ENCODE data around the gene ECHS1. TPM values are rescaled to one million over a fixed set of nuclear protein-coding genes. Genes with fewer than 3 reads are reported as not detected.

Gene ECHS1
- total and polyA plus RNA-seq, 2 donors (not counting 3 experiments of a cell fraction or from before 2014, with no cell fraction given) = 46.2 to 108 TPM

GRCh38 chr10:133350283-133350949, 22.7 kb downstream of the ECHS1 start:
- FAIRE-seq = no peak
- POLR2A ChIA-PET = no interaction called here

More at GRCh38 chr10:133350283-133350949, 22.7 kb downstream of the ECHS1 start:
- Histone ChIP-seq H3K36me3 (ENCODE audit: control insufficient read depth in 2 of 2, extremely low read depth in 1 of 2, insufficient read depth in 2 of 2, low read length in 2 of 2) (no peaks in the 10 kb centered on the region), H2AFZ (ENCODE audit: low read depth, low read length) (no peak overlapping the region), H3K27ac (ENCODE audit: insufficient read depth, low read depth, low read length) (no peak overlapping the region), H4K20me1 (replicated peaks; ENCODE audit: control insufficient read depth, extremely low read depth, insufficient read depth, low read length) (no peaks in the 10 kb centered on the region), H3K27me3 (ENCODE audit: control insufficient read depth in 2 of 2, insufficient read depth in 2 of 2, low read length in 2 of 2) (no peaks in the 10 kb centered on the region), H3K4me3 (replicated peaks in 1 of 3; ENCODE audit: insufficient read depth in 1 of 3, low read depth in 1 of 3, low read length in 3 of 3) (no peak overlapping the region), H3K9ac (replicated peaks; ENCODE audit: extremely low read depth, insufficient read depth, low read length) (no peak overlapping the region), H3K9me1 (replicated peaks; ENCODE audit: control insufficient read depth, extremely low read depth, insufficient read depth, low read length) (no peaks in the 10 kb centered on the region), H3K9me3 (replicated peaks; ENCODE audit: control insufficient read depth, insufficient read depth, low read length) (no peaks in the 10 kb centered on the region), H3K4me1 (ENCODE audit: control insufficient read depth, extremely low read depth, insufficient read depth, low read length) (no peaks in the 10 kb centered on the region), H3K79me2 (ENCODE audit: control insufficient read depth, insufficient read depth, low read length) (no peaks in the 10 kb centered on the region), H3K4me2 (ENCODE audit: insufficient read depth, low read length) (no peak overlapping the region)
- no peak for DNase-seq (ENCODE audit: low read depth, low spot score)
- intact Hi-C loops (cut with micrococcal nuclease) = no loop called here
- no TSS peak for BruUV-seq (replicated peaks)
- TF ChIP-seq POLR2AphosphoS5 (IDR thresholded peaks at IDR 0.05; ENCODE audit: insufficient read depth, low read depth, low read length) (no peak), FOS (IDR thresholded peaks at IDR 0.05; ENCODE audit: borderline replicate concordance, insufficient read depth, low read length) (no peak), POLR2A (IDR thresholded peaks at IDR 0.05; ENCODE audit: low read depth, low read length) (no peak), MAX (IDR thresholded peaks at IDR 0.05; ENCODE audit: insufficient read depth, insufficient read length) (no peak), MYC (IDR thresholded peaks at IDR 0.05; ENCODE audit: low read depth, low read length) (no peak), EZH2 (IDR thresholded peaks at IDR 0.05; ENCODE audit: borderline replicate concordance, low read depth, low read length, severe bottlenecking) (no peak), JUN (IDR thresholded peaks at IDR 0.05; ENCODE audit: borderline replicate concordance, insufficient read depth, insufficient read length, low read depth) (no peak), CTCF (IDR thresholded peaks at IDR 0.05; ENCODE audit: extremely low read depth in 1 of 2, insufficient read depth in 1 of 2, low read depth in 1 of 2, low read length in 2 of 2) (no peak)
- CTCF ChIA-PET = no interaction called here
- dilution Hi-C loops (cut with MboI; ENCODE audit: extremely low pct_ligation_motif_present, low sequenced_read_pairs) = no loop called here

All from endothelial cell of umbilical vein (primary cell).